OCI-LY3 (cell line): ENCODE data around the gene PYM1.
A peak's percentile ranks its signal among the peaks of the same experiment; 100 is the strongest.

ENCODE experiments used
- H2AFZ ChIP-seq: fragments of 200-600, 300-600 bp; shearing (Covaris generic); 2 replicates; pipeline ENCODE4 v1.6.0; 2014; ENCODE audit warnings: antibody characterized with exemption, low read depth, low read length
- H3K27ac ChIP-seq: fragments of 200-600, 300-600 bp; sonication (generic); 2 replicates; pipeline ENCODE4 v1.5.1; 2014; ENCODE audit warnings: mild to moderate bottlenecking, low read length, moderate library complexity, mixed read lengths
- H3K27me3 ChIP-seq: fragments of 200-600, 300-600 bp; sonication (generic); 2 replicates; pipeline ENCODE4 v1.6.1; 2014; ENCODE audit warnings: low read depth, low read length, mixed read lengths
- H3K36me3 ChIP-seq: fragments of 200-600, 300-600 bp; sonication (generic); replicated peaks from 2 replicates; pipeline ENCODE3; 2014; ENCODE audit warnings: low read depth, low read length, mixed read lengths
- H3K4me1 ChIP-seq: fragments of 300-600, 200-600 bp; sonication (generic); 2 replicates; pipeline ENCODE4 v1.6.1; 2014; ENCODE audit warnings: low read length, mixed read lengths
- H3K4me2 ChIP-seq: fragments of 200-600, 300-600 bp; sonication (generic); 2 replicates; pipeline ENCODE4 v1.6.1; 2014; ENCODE audit warnings: low read length, mixed read lengths
- H3K4me3 ChIP-seq: fragments of 300-600, 200-600 bp; sonication (generic); 2 replicates; pipeline ENCODE4 v1.5.1; 2014; ENCODE audit warnings: antibody characterized with exemption, mild to moderate bottlenecking, low read length, moderate library complexity
- H3K79me2 ChIP-seq: fragments of 300-600, 200-600 bp; shearing (Covaris generic); 2 replicates; pipeline ENCODE4 v1.6.1; 2014; ENCODE audit warnings: mild to moderate bottlenecking, low read length, mixed read lengths
- H3K9ac ChIP-seq: fragments of 300-600, 200-600 bp; shearing (Covaris generic); 2 replicates; pipeline ENCODE4 v1.6.0; 2014; ENCODE audit warnings: mild to moderate bottlenecking, low read length, moderate library complexity
- H3K9me3 ChIP-seq: fragments of 200-600, 300-600 bp; shearing (Covaris generic); 2 replicates; pipeline ENCODE4 v1.6.1; 2014; ENCODE audit warnings: low read length, mixed read lengths; ENCODE audit not compliant: insufficient read depth
- H4K20me1 ChIP-seq: fragments of 200-600, 300-600 bp; sonication (generic); 2 replicates; pipeline ENCODE4 v1.6.1; 2016; ENCODE audit warnings: low read length, mixed read lengths; ENCODE audit not compliant: insufficient read depth
- EZH2phosphoT487 ChIP-seq: fragments of 200-600 bp; shearing (Covaris generic); IDR thresholded peaks from 2 replicates; pipeline ENCODE4 v1.6.1; 2018; ENCODE audit warnings: antibody characterized with exemption, mixed run types, low read depth
- TF ChIP-seq, protein P1 (sequence below): fragments of 200-600, 300-600 bp; sonication (generic); IDR thresholded peaks from 2 replicates; pipeline ENCODE4 v1.5.1; 2014; ENCODE audit warnings: antibody characterized with exemption, low read length, low read depth

The PYM1 gene

DNA sequence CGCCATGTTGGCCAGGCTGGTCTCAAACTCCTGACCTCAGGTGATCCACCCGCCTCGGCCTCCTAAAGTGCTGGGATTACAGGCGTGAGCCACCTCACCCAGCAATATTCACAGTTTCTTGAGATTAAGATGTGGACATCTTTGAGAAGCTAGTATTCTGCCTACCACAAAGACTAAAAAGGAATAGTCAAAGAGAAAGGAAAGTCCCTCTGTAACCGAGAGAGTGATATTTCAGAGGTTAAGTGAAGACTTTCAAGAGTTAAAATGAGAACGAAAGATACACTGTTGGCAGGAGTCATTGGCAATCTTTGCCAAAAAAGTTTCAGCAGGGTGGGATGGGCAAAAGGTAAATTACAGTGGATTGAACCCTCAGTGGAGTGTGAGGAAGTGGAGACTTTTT lies 18.9 kb upstream of the PYM1 start:
- Histone ChIP-seq H3K9ac (no peak overlapping the region), H3K4me3 (no peak overlapping the region), H3K36me3 (no peaks in the 10 kb centered on the region), H3K4me1 (no peaks in the 10 kb centered on the region), H3K4me2 (no peak overlapping the region), H2AFZ (no peak overlapping the region), H3K27ac (no peak overlapping the region), H3K79me2 (no peaks in the 10 kb centered on the region), H3K9me3 (no peaks in the 10 kb centered on the region), H3K27me3 (no peaks in the 10 kb centered on the region), H4K20me1 (no peaks in the 10 kb centered on the region)
- TF ChIP-seq EZH2phosphoT487, result no peak
- TF ChIP-seq, protein P1, sequence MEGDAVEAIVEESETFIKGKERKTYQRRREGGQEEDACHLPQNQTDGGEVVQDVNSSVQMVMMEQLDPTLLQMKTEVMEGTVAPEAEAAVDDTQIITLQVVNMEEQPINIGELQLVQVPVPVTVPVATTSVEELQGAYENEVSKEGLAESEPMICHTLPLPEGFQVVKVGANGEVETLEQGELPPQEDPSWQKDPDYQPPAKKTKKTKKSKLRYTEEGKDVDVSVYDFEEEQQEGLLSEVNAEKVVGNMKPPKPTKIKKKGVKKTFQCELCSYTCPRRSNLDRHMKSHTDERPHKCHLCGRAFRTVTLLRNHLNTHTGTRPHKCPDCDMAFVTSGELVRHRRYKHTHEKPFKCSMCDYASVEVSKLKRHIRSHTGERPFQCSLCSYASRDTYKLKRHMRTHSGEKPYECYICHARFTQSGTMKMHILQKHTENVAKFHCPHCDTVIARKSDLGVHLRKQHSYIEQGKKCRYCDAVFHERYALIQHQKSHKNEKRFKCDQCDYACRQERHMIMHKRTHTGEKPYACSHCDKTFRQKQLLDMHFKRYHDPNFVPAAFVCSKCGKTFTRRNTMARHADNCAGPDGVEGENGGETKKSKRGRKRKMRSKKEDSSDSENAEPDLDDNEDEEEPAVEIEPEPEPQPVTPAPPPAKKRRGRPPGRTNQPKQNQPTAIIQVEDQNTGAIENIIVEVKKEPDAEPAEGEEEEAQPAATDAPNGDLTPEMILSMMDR, result no peak

- Histone ChIP-seq H3K9me3 (no peaks in the 10 kb centered on the region), H3K27ac (no peak overlapping the region), H4K20me1 (no peaks in the 10 kb centered on the region), H3K27me3 (no peaks in the 10 kb centered on the region), H3K79me2 (no peaks in the 10 kb centered on the region), H3K4me2 (no peak overlapping the region), H3K4me1 (peaks cover 5% of the 10 kb centered on the region; the same call in 1 of the 2 replicates), H3K4me3 (no peak overlapping the region), H2AFZ (no peak overlapping the region), H3K36me3 (no peaks in the 10 kb centered on the region), H3K9ac (no peak overlapping the region)
- TF ChIP-seq, protein P1, result no peak
- no peak for TF ChIP-seq EZH2phosphoT487
Measured at GRCh38 chr12:55942577-55943136, 15.0 kb upstream of the PYM1 start.

DNA sequence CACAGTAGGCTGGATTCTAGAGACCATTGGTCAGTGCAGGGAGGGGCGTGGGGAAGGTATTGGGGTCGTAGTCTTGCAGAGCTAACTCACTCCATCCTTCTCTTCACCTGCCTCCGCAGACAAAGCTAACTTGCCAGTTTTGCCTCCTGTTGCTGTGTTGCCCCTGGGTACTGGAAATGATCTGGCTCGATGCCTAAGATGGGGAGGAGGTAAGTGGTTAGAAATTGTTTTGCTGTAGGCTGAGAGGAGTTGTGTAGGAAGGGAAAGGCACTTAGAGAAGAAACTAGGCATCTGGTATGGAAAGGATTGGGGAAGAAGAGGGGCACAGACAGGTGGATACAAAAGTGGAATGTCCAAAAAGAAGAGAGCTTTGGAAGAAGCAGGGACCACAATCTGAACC lies 14.4 kb upstream of the PYM1 start:
- no peak overlapping the region for H3K4me3 ChIP-seq
- no peak for TF ChIP-seq EZH2phosphoT487
- TF ChIP-seq, protein P1, result no peak
- H3K4me1 ChIP-seq, result peaks cover 5% of the 10 kb centered on the region; the same call in 1 of the 2 replicates
- no peak overlapping the region for H3K4me2 ChIP-seq
- no peak overlapping the region for H3K27ac ChIP-seq
- H3K36me3 ChIP-seq, result no peaks in the 10 kb centered on the region
- H3K27me3 ChIP-seq, result no peaks in the 10 kb centered on the region
- no peaks in the 10 kb centered on the region for H4K20me1 ChIP-seq
- H3K79me2 ChIP-seq, result no peaks in the 10 kb centered on the region
- H3K9me3 ChIP-seq, result no peaks in the 10 kb centered on the region
- no peak overlapping the region for H2AFZ ChIP-seq
- no peak overlapping the region for H3K9ac ChIP-seq

DNA sequence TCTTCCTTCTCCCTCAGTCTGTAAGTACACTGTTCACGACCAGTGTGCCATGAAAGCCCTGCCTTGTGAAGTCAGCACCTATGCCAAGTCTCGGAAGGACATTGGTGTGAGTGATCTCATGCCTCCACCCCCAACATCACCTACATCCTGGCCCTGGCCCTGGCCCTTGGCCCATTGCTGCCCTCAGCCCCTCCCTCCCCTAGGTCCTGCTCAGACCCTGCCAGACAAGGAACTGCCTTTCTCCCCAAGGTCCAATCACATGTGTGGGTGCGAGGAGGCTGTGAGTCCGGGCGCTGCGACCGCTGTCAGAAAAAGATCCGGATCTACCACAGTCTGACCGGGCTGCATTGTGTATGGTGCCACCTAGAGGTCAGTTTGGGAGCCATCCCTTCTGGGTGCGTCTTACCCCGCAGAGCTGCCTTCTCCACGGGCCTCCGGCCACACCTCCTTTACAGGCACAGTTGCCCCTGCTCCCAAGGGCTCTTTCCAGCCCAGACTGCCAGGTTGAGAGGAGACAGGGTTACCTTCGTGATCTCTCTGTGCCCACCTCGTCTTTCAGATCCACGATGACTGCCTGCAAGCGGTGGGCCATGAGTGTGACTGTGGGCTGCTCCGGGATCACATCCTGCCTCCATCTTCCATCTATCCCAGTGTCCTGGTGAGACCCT lies 12.5 kb upstream of the PYM1 start:
- Histone ChIP-seq H3K27me3 (no peaks in the 10 kb centered on the region), H2AFZ (peak overlapping the region; percentile 50; the same call in 1 of the 2 replicates), H4K20me1 (no peaks in the 10 kb centered on the region), H3K9me3 (no peaks in the 10 kb centered on the region), H3K79me2 (no peaks in the 10 kb centered on the region), H3K27ac (no peak overlapping the region), H3K36me3 (no peaks in the 10 kb centered on the region), H3K4me3 (peak overlapping the region; percentile 68), H3K4me1 (peaks cover 5% of the 10 kb centered on the region; the same call in 1 of the 2 replicates), H3K4me2 (peak overlapping the region; percentile 80), H3K9ac (0 out of 2 replicates have a peak overlapping the region, but pooled peaks have one; percentile 15)
- TF ChIP-seq, protein P1, result peak; percentile 91
- no peak for TF ChIP-seq EZH2phosphoT487
